Panc1 (cell line): ENCODE measurements around the gene HOXB3. TPM values are rescaled to one million over a fixed set of nuclear protein-coding genes. Genes with fewer than 3 reads are reported as not detected.
A peak's percentile ranks its signal among the peaks of the same experiment; 100 is the strongest.

Experiments
- ATAC-seq: fragments of 200-7000 bp; cut with Tn5 transposase; 2 replicates; pipeline ENCODE4 v1.9.1; 2020; ENCODE audit warnings: mild to moderate bottlenecking, moderate library complexity
- BruUV-seq: library from RNA; stranded (reverse); fragments of 400-500 nt; replicated peaks from 2 replicates; lab custom pipeline; 2021; lab: Mats Ljungman, UMichigan
- CTCF ChIA-PET: fragments of 300-600 bp; sonication (Branson Sonifier 250); formaldehyde crosslinking; loops from one replicate; lab custom pipeline; 2022; ENCODE audit warnings: antibody characterized with exemption; lab: Charles Lee
- POLR2A ChIA-PET: fragments of 300-600 bp; sonication (Branson Sonifier 250); formaldehyde crosslinking; loops from one replicate; lab custom pipeline; 2022; ENCODE audit warnings: antibody characterized with exemption; lab: Charles Lee
- DNase-seq: peaks from one replicate; pipeline ENCODE4 v3.0.0-alpha.2; 2010; ENCODE audit warnings: low read depth, low spot score
- H3K27ac ChIP-seq: 2 replicates; pipeline ENCODE4 v1.5.1; 2011; ENCODE audit warnings: mild to moderate bottlenecking, low read length, inconsistent platforms
- H3K27me3 ChIP-seq: fragments of 200-500 bp; sonication (Bioruptor generic); 2 replicates; pipeline ENCODE4 v1.6.0; 2014; ENCODE audit warnings: low read length, inconsistent platforms; ENCODE audit not compliant: control insufficient read depth, insufficient read depth
- H3K36me3 ChIP-seq: fragments of 200-500 bp; sonication (Bioruptor generic); 2 replicates; pipeline ENCODE4 v1.5.1; 2014; ENCODE audit warnings: inconsistent platforms, mild to moderate bottlenecking, low read length, moderate library complexity; ENCODE audit not compliant: control insufficient read depth, insufficient read depth
- H3K4me1 ChIP-seq: 2 replicates; pipeline ENCODE4 v1.5.1; 2011; ENCODE audit warnings: inconsistent platforms, mild to moderate bottlenecking, low read length, moderate library complexity; ENCODE audit not compliant: control insufficient read depth, insufficient read depth
- H3K4me3 ChIP-seq, 2 experiments: 2 replicates each; pipeline ENCODE4 v1.5.1; 2011 to 2012; ENCODE audit warnings: low read depth in 2 of 2, low read length in 2 of 2, mild to moderate bottlenecking in 2 of 2, inconsistent platforms in 1 of 2, moderate library complexity in 1 of 2
- H3K9me3 ChIP-seq: fragments of 200-500 bp; sonication (Bioruptor generic); 2 replicates; pipeline ENCODE4 v1.5.1; 2014; ENCODE audit warnings: low read depth, mild to moderate bottlenecking, inconsistent platforms, low read length, moderate library complexity; ENCODE audit not compliant: control insufficient read depth, insufficient read depth
- CTCF ChIP-seq: fragments of 450-650 bp; IDR thresholded peaks from 2 replicates; pipeline ENCODE4 v1.5.1; 2017; ENCODE audit warnings: mild to moderate bottlenecking
- POLR2AphosphoS5 ChIP-seq: IDR thresholded peaks from 2 replicates; pipeline ENCODE4 v1.6.1; 2012; ENCODE audit warnings: mild to moderate bottlenecking, low read depth, low read length, moderate library complexity
- REST ChIP-seq, 2 experiments: IDR thresholded peaks; 2 replicates each; pipeline ENCODE4 v1.6.1; 2011 to 2012; ENCODE audit warnings: low read depth in 2 of 2, control low read depth in 1 of 2, low read length in 1 of 2, mild to moderate bottlenecking in 1 of 2, moderate library complexity in 1 of 2; ENCODE audit not compliant: insufficient read depth in 1 of 2
- SIN3A ChIP-seq: IDR thresholded peaks from 2 replicates; pipeline ENCODE4 v1.6.1; 2012; ENCODE audit warnings: low read depth, mild to moderate bottlenecking, low read length, moderate library complexity, borderline replicate concordance; ENCODE audit not compliant: insufficient read depth
- TCF7L2 ChIP-seq: IDR thresholded peaks from 2 replicates; pipeline ENCODE4 v1.6.1; 2011; ENCODE audit warnings: mild to moderate bottlenecking, low read depth, low read length, inconsistent platforms
- in situ Hi-C: cut with HindIII; loops from 2 replicates; pipeline ENCODE4 v1.10.0; 2016; ENCODE audit warnings: low sequenced_read_pairs, low pct_unique_long_range_greater_than_20kb
- intact Hi-C: fragments of 100-400 bp; cut with micrococcal nuclease; formaldehyde crosslinking; loops from one replicate; pipeline ENCODE4 v1.10.0; 2022; ENCODE audit not compliant: unreplicated experiment
- total RNA-seq: library from RNA; stranded (reverse); gene quantifications from one replicate; pipeline ENCODE4 v1.2.1, GENCODE V29; 2021; ENCODE audit not compliant: unreplicated experiment

The HOXB3 gene
- total RNA-seq, 1 experiment from 2014 or later: 127 TPM

- no peaks in the 10 kb centered on the region for H3K9me3 ChIP-seq
- CTCF ChIA-PET: no interaction called here
- TF ChIP-seq TCF7L2: peak; percentile 51; the same call in 1 of the 2 replicates
- TF ChIP-seq CTCF: no peak
- TF ChIP-seq POLR2AphosphoS5: peak; percentile 56; the same call in 1 of the 2 replicates
- peak; percentile 74; the same call in 1 of the 2 replicates for TF ChIP-seq SIN3A
- TF ChIP-seq REST (IDR thresholded peaks at IDR 0.05; ENCODE audit: insufficient read depth in 1 of 2, low read depth in 2 of 2, low read length in 1 of 2): no peak
- no TSS peak for BruUV-seq
- peaks cover 62% of the 10 kb centered on the region for H3K4me1 ChIP-seq
- no peaks in the 10 kb centered on the region; the same call in 1 of the 2 replicates for H3K36me3 ChIP-seq
- ATAC-seq: peak; percentile 2
- no peaks in the 10 kb centered on the region for H3K27me3 ChIP-seq
- POLR2A ChIA-PET: interaction anchor here (0.8 kb wide), 2 partner anchors 8 to 18 kb away, joined by 10 to 13 read pairs; partner anchors contain the start of gene HOXB6
- in situ Hi-C loops (no loop called here), intact Hi-C loops (no loop called here)
- peak overlapping the region; percentile 70 to 99 for H3K4me3 ChIP-seq
- H3K27ac ChIP-seq: peak overlapping the region; percentile 99
- DNase-seq: no peak
Observed at GRCh38 chr17:48596000-48596734, 6.1 kb upstream of the HOXB3 start.

GRCh38 chr17:48595278-48595999, 5.4 kb upstream of the HOXB3 start:
- in situ Hi-C loops (no loop called here), intact Hi-C loops (no loop called here)
- ChIA-PET CTCF (interaction anchor here (1.4 kb wide), 1 partner anchor 14 kb away, joined by 4 read pairs; no protein-coding TSS in a partner anchor), POLR2A (interaction anchor here (0.6 to 1.0 kb wide), 3 partner anchors 12 to 40 kb away, joined by 3 to 10 read pairs (median 4); no protein-coding TSS in a partner anchor)
- Histone ChIP-seq H3K27ac (peak overlapping the region; percentile 99), H3K4me3 (peak overlapping the region; percentile 70 to 99), H3K36me3 (no peaks in the 10 kb centered on the region; the same call in 1 of the 2 replicates), H3K4me1 (peaks cover 66% of the 10 kb centered on the region), H3K27me3 (no peaks in the 10 kb centered on the region), H3K9me3 (no peaks in the 10 kb centered on the region)
- TF ChIP-seq SIN3A (no peak), REST (IDR thresholded peaks at IDR 0.05; ENCODE audit: insufficient read depth in 1 of 2, low read depth in 2 of 2, low read length in 1 of 2) (no peak), TCF7L2 (no peak), CTCF (no peak), POLR2AphosphoS5 (no peak; the same call in 1 of the 2 replicates)
- ATAC-seq (no peak), DNase-seq (no peak)
- BruUV-seq: no TSS peak
